ENCODE data around the gene COX8A. TPM values are rescaled to one million over a fixed set of nuclear protein-coding genes. Genes with fewer than 3 reads are reported as not detected.
"Not testable (repeated sequence)": the region's sequence is repeated elsewhere in the genome, so short reads cannot be mapped to it uniquely, and the experiment has no call there.

Gene COX8A
- total RNA-seq, 1 experiment from 2014 or later = 325 TPM

- no TSS peak for BruUV-seq (replicated peaks)
- Mint-ChIP-seq H3K27me3 (ENCODE audit: unreplicated experiment) (no peaks in the 10 kb centered on the region), H3K4me3 (ENCODE audit: low read depth, unreplicated experiment) (no peak overlapping the region), H3K36me3 (ENCODE audit: insufficient read depth, unreplicated experiment) (peaks cover 15% of the 10 kb centered on the region), H3K27ac (ENCODE audit: unreplicated experiment) (no peak overlapping the region), H3K4me1 (ENCODE audit: low read depth, unreplicated experiment) (no peaks in the 10 kb centered on the region), H3K9me3 (ENCODE audit: low read depth, unreplicated experiment) (no peaks in the 10 kb centered on the region)
- DNase-seq = no peak
- no peak for TF ChIP-seq CTCF (IDR thresholded peaks at IDR 0.05; ENCODE audit: unreplicated experiment)
- intact Hi-C loops (cut with micrococcal nuclease; ENCODE audit: unreplicated experiment) = no loop called here
- CTCF ChIA-PET = interaction anchor here (1.0 to 1.2 kb wide), 2 partner anchors 10 to 16 kb away, joined by 3 read pairs; no protein-coding TSS in a partner anchor
Measured at GRCh38 chr11:63961608-63962412, 12.6 kb upstream of the COX8A start.

GRCh38 chr11:63963895-63964294, 10.5 kb upstream of the COX8A start:
- CTCF ChIA-PET; H3K4me3 Mint-ChIP-seq (ENCODE audit: low read depth, unreplicated experiment); BruUV-seq (replicated peaks); intact Hi-C loops (cut with micrococcal nuclease; ENCODE audit: unreplicated experiment); H3K27ac Mint-ChIP-seq (ENCODE audit: unreplicated experiment); H3K27me3 Mint-ChIP-seq (ENCODE audit: unreplicated experiment); H3K4me1 Mint-ChIP-seq (ENCODE audit: low read depth, unreplicated experiment); DNase-seq; H3K9me3 Mint-ChIP-seq (ENCODE audit: low read depth, unreplicated experiment): not testable (repeated sequence)
- H3K36me3 Mint-ChIP-seq (ENCODE audit: insufficient read depth, unreplicated experiment) = peaks cover 15% of the 10 kb centered on the region

GRCh38 chr11:63966444-63966843, 8.0 kb upstream of the COX8A start:
- peaks cover 12% of the 10 kb centered on the region for H3K27me3 Mint-ChIP-seq (ENCODE audit: unreplicated experiment)
- CTCF ChIA-PET = no interaction called here
- BruUV-seq (replicated peaks) = no TSS peak
- no peak for TF ChIP-seq CTCF (IDR thresholded peaks at IDR 0.05; ENCODE audit: unreplicated experiment)
- H3K27ac Mint-ChIP-seq (ENCODE audit: unreplicated experiment) = no peak overlapping the region
- peaks cover 15% of the 10 kb centered on the region for H3K36me3 Mint-ChIP-seq (ENCODE audit: insufficient read depth, unreplicated experiment)
- no peaks in the 10 kb centered on the region for H3K4me1 Mint-ChIP-seq (ENCODE audit: low read depth, unreplicated experiment)
- H3K9me3 Mint-ChIP-seq (ENCODE audit: low read depth, unreplicated experiment) = no peaks in the 10 kb centered on the region
- DNase-seq = no peak
- no peak overlapping the region for H3K4me3 Mint-ChIP-seq (ENCODE audit: low read depth, unreplicated experiment)
- intact Hi-C loops (cut with micrococcal nuclease; ENCODE audit: unreplicated experiment) = no loop called here

- no TSS peak for BruUV-seq (replicated peaks)
- H3K36me3 Mint-ChIP-seq (ENCODE audit: insufficient read depth, unreplicated experiment) = peaks cover 17% of the 10 kb centered on the region
- no peak overlapping the region for H3K4me3 Mint-ChIP-seq (ENCODE audit: low read depth, unreplicated experiment)
- TF ChIP-seq CTCF (IDR thresholded peaks at IDR 0.05; ENCODE audit: unreplicated experiment) = no peak
- no peak for DNase-seq
- peaks cover 4% of the 10 kb centered on the region for H3K9me3 Mint-ChIP-seq (ENCODE audit: low read depth, unreplicated experiment)
- H3K27me3 Mint-ChIP-seq (ENCODE audit: unreplicated experiment) = peaks cover 12% of the 10 kb centered on the region
- no peak overlapping the region for H3K27ac Mint-ChIP-seq (ENCODE audit: unreplicated experiment)
- intact Hi-C loops (cut with micrococcal nuclease; ENCODE audit: unreplicated experiment) = no loop called here
- no peaks in the 10 kb centered on the region for H3K4me1 Mint-ChIP-seq (ENCODE audit: low read depth, unreplicated experiment)
- CTCF ChIA-PET = no interaction called here
Measured at GRCh38 chr11:63969461-63969860, 5.0 kb upstream of the COX8A start.

GRCh38 chr11:63970902-63971301, 3.5 kb upstream of the COX8A start:
- Mint-ChIP-seq H3K4me3 (ENCODE audit: low read depth, unreplicated experiment) (no peak overlapping the region), H3K36me3 (ENCODE audit: insufficient read depth, unreplicated experiment) (peaks cover 32% of the 10 kb centered on the region), H3K9me3 (ENCODE audit: low read depth, unreplicated experiment) (peaks cover 4% of the 10 kb centered on the region), H3K4me1 (ENCODE audit: low read depth, unreplicated experiment) (peaks cover 4% of the 10 kb centered on the region), H3K27me3 (ENCODE audit: unreplicated experiment) (peaks cover 12% of the 10 kb centered on the region), H3K27ac (ENCODE audit: unreplicated experiment) (no peak overlapping the region)
- intact Hi-C loops (cut with micrococcal nuclease; ENCODE audit: unreplicated experiment) = no loop called here
- no peak for TF ChIP-seq CTCF (IDR thresholded peaks at IDR 0.05; ENCODE audit: unreplicated experiment)
- no TSS peak for BruUV-seq (replicated peaks)
- no peak for DNase-seq
- CTCF ChIA-PET = no interaction called here

- Mint-ChIP-seq H3K4me1 (ENCODE audit: low read depth, unreplicated experiment) (peaks cover 14% of the 10 kb centered on the region), H3K27me3 (ENCODE audit: unreplicated experiment) (peaks cover 12% of the 10 kb centered on the region), H3K4me3 (ENCODE audit: low read depth, unreplicated experiment) (peak overlapping the region; percentile 99), H3K36me3 (ENCODE audit: insufficient read depth, unreplicated experiment) (peaks cover 35% of the 10 kb centered on the region), H3K27ac (ENCODE audit: unreplicated experiment) (peak overlapping the region; percentile 66)
- H3K9me3 Mint-ChIP-seq (ENCODE audit: low read depth, unreplicated experiment); intact Hi-C loops (cut with micrococcal nuclease; ENCODE audit: unreplicated experiment); BruUV-seq (replicated peaks); DNase-seq: not testable (repeated sequence)
- CTCF ChIA-PET = interaction anchor here (1.0 kb wide), 1 partner anchor 28 kb away, joined by 5 read pairs; no protein-coding TSS in a partner anchor
Measured at GRCh38 chr11:63973912-63974258, 535 bp upstream of the COX8A start.

All from Calu3 (cell line).